GM18507 (cell line): ENCODE results near the gene UROS.

Source experiments
- DNase-seq: peaks from one replicate; pipeline ENCODE4 v3.0.0; 2011; ENCODE audit warnings: low read depth; ENCODE audit not compliant: insufficient read length; ENCODE audit errors: extremely low spot score
- FAIRE-seq: peaks from 2 replicates; lab custom pipeline; 2011; peaks lifted over from hg19 to GRCh38; lab: Jason Lieb, UNC

Gene UROS

GRCh38 chr10:125822878-125823662 lies at the start of gene UROS, which contains the start of gene BCCIP:
Gene UROS, minus strand, starts transcription at chr10:125823258. Its CDS starts 6,759 bp downstream, at chr10:125816499.
Gene BCCIP, plus strand, starts transcription at chr10:125823546. Its CDS starts 12 bp downstream, at chr10:125823558.
- FAIRE-seq (peak; percentile 82), DNase-seq (peak; percentile 75)

GRCh38 chr10:125871338-125871737 lies 48.3 kb upstream of the UROS start:
- FAIRE-seq (no peak), DNase-seq (no peak)

DNA sequence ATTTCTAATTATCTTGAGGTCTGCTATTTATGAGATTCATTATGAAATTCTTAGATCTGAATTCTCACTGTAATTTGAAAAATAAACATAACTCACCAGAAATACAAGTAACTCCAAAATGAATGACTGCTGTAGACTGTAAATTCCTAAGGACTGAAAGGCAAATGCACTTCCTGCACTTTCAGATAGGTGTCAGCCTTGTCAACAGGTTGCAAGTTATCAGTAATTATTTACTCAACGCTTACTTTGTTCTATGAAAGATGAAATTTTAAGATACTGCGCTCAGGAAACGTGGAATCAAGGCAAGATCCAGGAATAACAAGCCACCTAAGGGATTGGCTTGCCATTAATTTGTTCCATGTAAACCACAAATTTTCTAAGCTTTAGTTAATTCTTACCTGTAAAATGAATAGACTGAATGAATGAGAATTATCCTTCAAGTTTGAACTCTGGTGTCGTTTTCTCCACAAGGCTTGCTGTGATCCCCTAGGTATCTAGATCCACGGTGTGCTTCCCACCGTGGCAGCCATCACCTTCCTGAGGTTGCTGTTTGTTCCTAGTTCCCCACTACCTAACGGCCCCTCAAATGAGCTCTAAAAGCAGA lies 45.4 kb upstream of the UROS start:
- FAIRE-seq (peak; percentile 71), DNase-seq (no peak)

GRCh38 chr10:125866421-125867029 lies 43.5 kb upstream of the UROS start:
- FAIRE-seq = no peak
- no peak for DNase-seq

GRCh38 chr10:125865120-125865519 lies 42.1 kb upstream of the UROS start:
- FAIRE-seq (no peak), DNase-seq (no peak)

GRCh38 chr10:125859128-125859817 lies 36.2 kb upstream of the UROS start:
- FAIRE-seq (no peak), DNase-seq (no peak)

DNA sequence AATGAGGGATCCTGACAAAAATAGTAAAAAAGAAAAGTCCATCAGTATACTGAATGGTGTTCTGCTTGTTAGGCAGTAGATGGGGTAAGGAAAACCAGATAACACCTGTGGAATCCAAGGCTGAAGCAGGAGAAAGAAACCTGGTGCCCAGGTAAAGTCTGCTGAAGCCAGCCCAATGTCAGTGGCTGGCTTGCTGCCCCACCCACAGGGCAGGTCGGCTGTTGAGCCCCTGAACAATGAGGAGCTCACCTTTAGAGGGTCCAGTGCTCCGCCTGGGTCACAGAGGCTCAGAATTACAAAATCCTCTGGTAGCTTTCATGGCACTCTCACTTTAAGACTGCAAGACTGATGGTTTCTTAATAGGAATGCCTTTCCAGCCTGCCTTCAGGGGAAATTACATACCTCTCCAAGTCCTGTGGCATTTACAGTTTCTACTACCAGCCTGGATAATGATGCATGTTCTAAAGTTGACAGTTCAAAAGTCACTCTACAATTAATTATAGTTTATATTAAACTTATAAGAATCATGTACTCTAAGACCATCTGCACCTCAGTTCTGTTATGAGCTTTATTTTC lies 34.2 kb upstream of the UROS start:
- FAIRE-seq = no peak
- DNase-seq = no peak

DNA sequence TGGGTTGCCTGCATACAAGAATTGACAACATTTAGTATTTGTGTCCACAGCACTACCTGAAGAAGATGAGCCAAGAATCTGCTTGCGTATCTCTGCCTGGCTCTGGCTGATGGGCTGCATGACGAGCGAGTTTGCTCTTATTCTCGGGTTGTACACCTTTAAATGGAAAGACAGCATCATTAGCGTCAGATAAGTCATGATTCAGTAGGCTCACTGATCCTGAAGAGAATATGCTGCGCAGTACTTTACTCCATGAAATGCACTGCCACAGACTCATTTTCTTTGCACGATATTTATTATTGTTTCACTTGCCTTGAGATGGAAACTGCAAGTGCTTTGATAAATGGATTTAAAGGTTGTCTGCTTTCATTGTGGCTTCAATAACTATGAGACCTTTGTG lies 29.4 kb upstream of the UROS start:
- no peak for FAIRE-seq
- DNase-seq = no peak

DNA sequence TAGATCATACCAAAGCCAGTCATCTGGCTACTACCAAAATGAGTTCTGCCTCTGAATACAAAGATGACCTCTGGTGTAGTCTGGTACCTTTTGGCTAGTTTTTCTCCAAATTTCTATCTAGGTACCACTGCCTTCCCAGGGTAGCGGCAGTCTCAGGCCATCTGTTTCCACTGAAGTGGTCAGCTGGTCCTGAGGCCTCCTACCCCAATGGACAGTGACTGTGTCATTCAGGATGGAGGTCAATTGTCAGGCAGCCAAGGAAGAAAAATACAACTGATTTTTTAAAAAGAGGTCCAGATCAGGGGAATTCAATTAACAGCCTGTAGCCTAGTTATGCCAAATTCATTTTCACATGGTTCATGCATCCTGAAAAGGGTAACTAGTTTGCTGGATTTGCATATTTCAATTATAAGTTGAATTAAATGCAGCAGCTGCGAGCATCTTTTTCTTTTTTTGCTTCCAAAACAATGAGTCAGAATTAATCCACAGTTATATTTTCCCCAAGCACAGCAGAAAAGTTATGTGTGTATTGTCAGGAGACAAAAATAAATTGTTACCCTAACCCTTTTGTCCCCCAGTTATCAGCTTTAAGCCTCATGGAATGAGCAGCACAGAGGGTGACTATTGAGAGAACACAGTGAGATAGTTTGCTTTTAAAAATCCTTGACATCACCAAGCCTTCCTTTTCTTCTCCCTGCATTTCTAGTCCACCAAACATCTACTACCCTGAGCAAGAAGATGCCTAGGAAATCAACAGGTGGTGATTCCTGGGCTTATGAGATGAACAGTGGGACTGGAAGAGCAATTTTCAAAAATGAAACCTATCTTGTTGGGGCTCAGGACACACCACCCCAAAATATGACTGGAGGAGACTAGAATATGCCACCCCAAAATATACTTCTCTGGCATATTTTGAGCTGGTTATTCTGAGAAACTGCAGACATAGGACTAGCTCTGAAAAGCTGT lies 28.0 kb upstream of the UROS start:
- no peak for FAIRE-seq
- DNase-seq = no peak

DNA sequence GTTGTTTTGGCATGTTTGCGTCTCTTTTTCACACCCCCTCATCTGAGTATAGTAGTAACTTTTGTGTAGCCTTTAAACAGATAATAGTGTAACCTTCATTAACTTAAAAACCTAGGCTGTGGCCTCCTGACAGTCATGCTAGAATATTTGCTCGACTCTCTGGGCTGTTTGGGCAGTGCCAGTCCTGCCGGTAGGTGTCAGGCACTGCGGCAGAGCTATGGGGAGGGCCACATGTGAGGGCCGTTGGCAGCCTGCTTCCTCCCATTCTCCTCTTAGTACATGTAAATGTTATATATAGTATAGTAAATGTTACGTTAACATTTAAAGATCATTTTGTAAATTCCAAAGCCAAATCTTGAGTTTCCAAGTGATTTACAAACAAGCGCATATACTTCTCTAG lies 26.4 kb upstream of the UROS start:
- DNase-seq (no peak), FAIRE-seq (no peak)

GRCh38 chr10:125848857-125849256 lies 25.8 kb upstream of the UROS start:
- FAIRE-seq = no peak
- DNase-seq = no peak

DNA sequence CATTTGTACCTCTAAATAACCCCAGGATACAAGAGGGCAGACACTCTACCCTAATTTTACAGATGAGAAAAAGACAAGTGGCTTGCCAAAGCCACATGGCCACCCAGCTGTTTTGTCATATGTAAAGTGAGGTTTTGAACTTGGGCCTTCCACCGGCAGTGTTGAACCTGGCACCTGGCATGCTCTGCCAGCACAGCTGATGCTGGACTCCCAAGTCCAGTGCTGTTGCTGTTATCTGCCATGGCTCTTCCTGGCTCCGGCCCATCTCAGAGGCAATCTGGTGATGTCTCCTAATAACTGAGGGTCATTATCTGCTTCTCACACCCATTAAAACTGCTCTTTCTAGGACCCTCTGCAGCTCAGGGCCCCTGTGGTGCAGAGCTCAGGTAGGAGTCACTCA lies 25.3 kb upstream of the UROS start:
- no peak for DNase-seq
- FAIRE-seq = no peak

DNA sequence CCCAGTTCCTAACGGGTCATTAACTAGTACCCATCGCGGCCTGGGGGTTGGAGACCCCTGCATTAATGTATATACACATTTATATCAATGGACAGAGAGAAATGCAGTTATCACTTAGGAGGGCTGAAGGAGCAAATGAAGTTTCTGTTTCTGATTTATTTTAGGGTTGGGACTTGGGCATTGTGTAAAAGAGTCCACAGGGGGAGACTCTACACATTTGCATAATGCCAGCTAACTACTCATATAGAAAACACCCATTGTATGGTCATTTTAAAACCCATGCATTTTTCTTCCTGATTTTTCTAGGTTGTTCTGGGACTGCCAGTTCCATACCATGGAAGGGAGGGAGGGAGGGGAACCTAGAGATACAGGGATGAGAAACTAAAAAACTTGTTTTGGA lies 23.8 kb upstream of the UROS start:
- no peak for FAIRE-seq

GRCh38 chr10:125845617-125846016 lies 22.6 kb upstream of the UROS start:
- DNase-seq = no peak
- no peak for FAIRE-seq

More for the DNA sequence above, 23.8 kb upstream of the UROS start:
- no peak for DNase-seq

DNA sequence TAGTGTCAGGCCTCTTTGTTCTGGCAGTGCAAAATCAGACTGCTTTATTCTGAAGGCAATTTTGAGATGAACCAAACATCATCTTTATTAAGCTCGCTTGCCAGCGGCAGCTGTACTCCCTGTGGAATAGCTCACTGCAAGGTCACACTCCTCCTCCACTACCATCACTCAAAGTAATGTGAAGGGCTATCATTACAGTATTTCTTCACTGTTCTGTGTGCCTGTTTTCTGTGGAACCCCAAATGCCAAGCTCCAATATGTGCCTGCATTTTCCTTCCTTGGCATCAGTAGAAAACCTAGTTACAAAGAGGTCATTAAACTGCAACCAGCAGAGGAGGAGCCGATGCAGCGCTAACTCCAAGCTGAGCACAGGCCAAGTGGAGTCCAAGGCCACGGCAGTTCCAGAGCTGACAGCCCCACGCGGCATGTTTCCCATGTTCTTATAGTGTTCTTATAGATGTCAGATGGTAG lies 21.7 kb upstream of the UROS start:
- no peak for DNase-seq
- FAIRE-seq = no peak

DNA sequence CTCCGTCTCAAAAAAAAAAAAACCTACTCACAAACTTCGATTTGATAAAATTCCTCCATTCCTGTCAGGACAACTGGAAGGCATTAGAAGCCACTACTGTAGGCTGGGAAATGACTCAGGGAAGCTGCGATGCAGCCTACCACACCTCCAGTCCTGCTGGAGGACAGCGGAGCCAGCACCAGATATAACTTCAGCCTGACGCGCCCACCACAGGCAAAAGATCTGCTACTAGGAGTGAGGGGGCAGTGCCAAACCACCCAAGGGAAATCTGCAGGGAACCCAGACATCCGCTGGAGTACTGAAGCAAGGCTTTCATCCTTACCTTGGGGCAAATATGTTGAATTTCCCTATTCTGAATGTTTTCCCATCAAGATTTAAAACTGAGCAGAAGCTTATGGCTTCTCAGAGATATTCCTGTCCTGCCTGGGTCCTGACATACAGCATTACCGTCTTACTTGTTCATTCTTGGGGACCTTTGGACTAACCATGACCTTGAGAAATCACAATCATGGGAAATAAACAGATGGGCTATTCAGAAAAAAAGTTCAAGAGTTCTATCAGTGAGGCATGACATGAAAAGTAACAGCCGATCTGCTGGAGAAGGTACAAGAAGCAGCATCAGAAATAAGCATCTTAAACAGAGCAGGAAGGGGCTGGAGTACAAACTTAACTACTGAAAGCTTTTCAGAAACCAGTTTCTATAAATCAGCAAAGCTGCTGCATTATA lies 20.7 kb upstream of the UROS start:
- DNase-seq = no peak
- no peak for FAIRE-seq

DNA sequence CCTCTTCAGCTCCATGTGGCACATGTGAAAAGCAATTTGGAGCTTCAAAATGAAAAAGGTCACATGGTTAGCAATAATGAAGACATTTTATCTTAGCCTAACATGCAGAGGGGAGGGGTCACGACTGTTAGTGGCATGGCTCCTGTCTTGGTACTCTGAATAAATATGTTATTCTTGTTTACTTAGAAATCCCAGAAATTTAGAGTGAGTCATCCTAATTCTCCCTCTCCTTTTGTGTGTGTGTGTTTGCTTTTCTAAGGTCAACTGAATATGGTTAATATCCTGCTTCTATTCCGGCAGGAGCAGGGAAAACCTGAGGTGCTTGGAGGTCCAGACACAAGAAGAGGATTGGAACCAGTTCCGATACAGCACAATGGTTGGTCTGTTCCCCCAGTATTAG lies 17.9 kb upstream of the UROS start:
- FAIRE-seq = no peak
- no peak for DNase-seq

DNA sequence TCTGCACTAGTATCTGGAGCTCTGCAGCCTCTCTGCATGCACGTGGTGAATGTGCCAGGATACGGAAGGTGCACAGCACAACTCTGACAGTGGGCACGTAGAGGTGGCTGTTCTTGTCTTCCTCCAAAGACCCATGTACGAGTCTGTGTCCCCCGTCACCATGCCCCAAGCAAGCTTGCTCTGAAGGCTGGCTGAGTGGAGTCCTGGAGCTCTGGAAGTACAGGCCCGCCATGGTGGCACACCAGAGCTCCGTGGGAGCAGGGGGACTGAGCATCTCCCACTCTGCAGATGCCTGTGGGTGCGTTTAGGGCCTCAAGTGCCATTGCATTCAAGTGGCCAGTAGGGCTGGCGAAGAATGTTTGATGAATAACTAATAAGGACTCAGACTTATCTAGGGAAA lies 17.3 kb upstream of the UROS start:
- FAIRE-seq (no peak), DNase-seq (no peak)
